UCSD-AML1 (cell line): Measurements from ENCODE around the gene KHDRBS2.

ENCODE experiments used
- DNase-seq: peaks from one replicate; lab custom pipeline; 2025; ENCODE audit not compliant: unreplicated experiment; lab: John Stamatoyannopoulos, UW

The KHDRBS2 gene

GRCh38 chr6:61640463-61640862 is 645.6 kb downstream of the KHDRBS2 start:
- no peak for DNase-seq
